Mesenchymal stem cell (in vitro differentiated cells and primary cell): ENCODE measurements around the gene GNG12.

Source experiments
- DNase-seq: peaks from one replicate; pipeline ENCODE4 v3.0.0-alpha.2; 2013
- H2AFZ ChIP-seq: one replicate; pipeline ENCODE4 v1.6.1; 2013; ENCODE audit warnings: low read depth, mild to moderate bottlenecking, control low read depth, inconsistent platforms, low read length, moderate library complexity
- H2AK5ac ChIP-seq: 2 replicates; pipeline ENCODE4 v1.6.1; 2013; ENCODE audit warnings: low read length, moderate library complexity, mild to moderate bottlenecking, inconsistent platforms; ENCODE audit not compliant: severe bottlenecking
- H2BK120ac ChIP-seq: one replicate; pipeline ENCODE4 v1.6.1; 2013; ENCODE audit warnings: low read depth, mild to moderate bottlenecking, inconsistent platforms, low read length, moderate library complexity
- H2BK12ac ChIP-seq, 2 experiments: one replicate each; pipeline ENCODE4 v1.6.1; 2013; ENCODE audit warnings: inconsistent platforms in 2 of 2, low read length in 2 of 2, mild to moderate bottlenecking in 2 of 2, moderate library complexity in 2 of 2, control low read depth in 1 of 2
- H2BK15ac ChIP-seq: one replicate; pipeline ENCODE4 v1.6.1; 2013; ENCODE audit warnings: mild to moderate bottlenecking, low read depth, inconsistent platforms; ENCODE audit not compliant: poor library complexity, severe bottlenecking
- H2BK5ac ChIP-seq: 2 replicates; pipeline ENCODE4 v1.6.1; 2013; ENCODE audit warnings: low read depth, mild to moderate bottlenecking, low read length, control low read depth, inconsistent platforms; ENCODE audit not compliant: poor library complexity, severe bottlenecking
- H3K14ac ChIP-seq, 2 experiments: one replicate each; pipeline ENCODE4 v1.6.1; 2013; ENCODE audit warnings: inconsistent platforms in 2 of 2, low read length in 2 of 2, control low read depth in 1 of 2, mild to moderate bottlenecking in 1 of 2, moderate library complexity in 1 of 2
- H3K18ac ChIP-seq, 2 experiments: one replicate each; pipeline ENCODE4 v1.6.1; 2013; ENCODE audit warnings: inconsistent platforms in 2 of 2, low read length in 2 of 2, control low read depth in 1 of 2, low read depth in 1 of 2, mild to moderate bottlenecking in 1 of 2
- H3K23ac ChIP-seq, 2 experiments: one replicate each; pipeline ENCODE4 v1.6.1; 2013; ENCODE audit warnings: inconsistent platforms in 2 of 2, low read length in 2 of 2, mild to moderate bottlenecking in 2 of 2, moderate library complexity in 2 of 2, control low read depth in 1 of 2
- H3K27ac ChIP-seq: 2 replicates; pipeline ENCODE4 v1.5.1; 2013; ENCODE audit warnings: mild to moderate bottlenecking, moderate library complexity, low read length, control low read depth, inconsistent platforms; ENCODE audit not compliant: poor library complexity, severe bottlenecking
- H3K27me3 ChIP-seq, 2 experiments: 2 replicates each; pipeline versions ENCODE4 v1.6.1 to v1.7.0; 2013; ENCODE audit warnings: low read length in 2 of 2, mild to moderate bottlenecking in 2 of 2, moderate library complexity in 2 of 2, control low read depth in 1 of 2, inconsistent platforms in 1 of 2; ENCODE audit not compliant: control insufficient read depth in 1 of 2, insufficient read depth in 1 of 2
- H3K36me3 ChIP-seq, 2 experiments: 2 replicates each; pipeline versions ENCODE4 v1.6.1 to v1.7.0; 2013; ENCODE audit warnings: low read length in 2 of 2, control low read depth in 1 of 2, inconsistent platforms in 1 of 2, low read depth in 1 of 2, mild to moderate bottlenecking in 1 of 2; ENCODE audit not compliant: insufficient read depth in 2 of 2, control insufficient read depth in 1 of 2
- H3K4ac ChIP-seq, 2 experiments: one replicate each; pipeline ENCODE4 v1.6.1; 2013; ENCODE audit warnings: inconsistent platforms in 2 of 2, low read length in 2 of 2, mild to moderate bottlenecking in 2 of 2, moderate library complexity in 2 of 2, control low read depth in 1 of 2, low read depth in 1 of 2
- H3K4me1 ChIP-seq: 2 replicates; pipeline ENCODE4 v1.6.1; 2013; ENCODE audit warnings: low read depth, low read length, control low read depth; ENCODE audit not compliant: control insufficient read depth, insufficient read depth
- H3K4me2 ChIP-seq: 2 replicates; pipeline ENCODE4 v1.6.1; 2013; ENCODE audit warnings: low read length, mild to moderate bottlenecking, inconsistent platforms; ENCODE audit not compliant: poor library complexity, severe bottlenecking
- H3K4me3 ChIP-seq, 2 experiments: 2 replicates each; pipeline versions ENCODE4 v1.5.1 to v1.7.0; 2013; ENCODE audit warnings: low read length in 2 of 2, mild to moderate bottlenecking in 2 of 2, control low read depth in 1 of 2, low read depth in 1 of 2; ENCODE audit not compliant: insufficient read depth in 1 of 2
- H3K79me1 ChIP-seq: replicated peaks from 2 replicates; pipeline ENCODE4 v1.6.1; 2013; ENCODE audit warnings: mild to moderate bottlenecking, control low read depth, low read length, inconsistent platforms; ENCODE audit not compliant: poor library complexity, severe bottlenecking
- H3K9ac ChIP-seq: 2 replicates; pipeline ENCODE4 v1.7.0; 2013; ENCODE audit warnings: mild to moderate bottlenecking, low read length, moderate library complexity
- H3K9me3 ChIP-seq: 2 replicates; pipeline ENCODE4 v1.7.0; 2013; ENCODE audit warnings: mild to moderate bottlenecking, low read length; ENCODE audit not compliant: control insufficient read depth
- H4K8ac ChIP-seq: one replicate; pipeline ENCODE4 v1.6.1; 2013; ENCODE audit warnings: inconsistent platforms, mild to moderate bottlenecking, low read length, moderate library complexity
- H4K91ac ChIP-seq: one replicate; pipeline ENCODE4 v1.6.1; 2013; ENCODE audit warnings: mild to moderate bottlenecking, low read length, inconsistent platforms
- WGBS: methylation state at CpG from one replicate; pipeline ENCODE4 v1.1.7; 2013; ENCODE audit warnings: mixed read lengths; 5-methylcytosine and 5-hydroxymethylcytosine counted together

GNG12 gene

GRCh38 chr1:67713057-67713846 is 120.0 kb downstream of the GNG12 start:
- Histone ChIP-seq H3K79me1 (peaks cover 36% of the 10 kb centered on the region), H3K4ac (peak overlapping the region in 1 of 2 experiments; percentile 63), H3K4me2 (no peak overlapping the region), H2BK5ac (no peak overlapping the region), H3K4me1 (peaks cover 21% of the 10 kb centered on the region), H3K14ac (peak overlapping the region in 1 of 2 experiments; percentile 90), H2AK5ac (no peak overlapping the region), H2BK15ac (no peak overlapping the region), H3K18ac (peak overlapping the region in 1 of 2 experiments; percentile 61), H3K27ac (no peak overlapping the region), H4K91ac (no peak overlapping the region), H2BK12ac (peak overlapping the region in 1 of 2 experiments; percentile 45), H2AFZ (no peak overlapping the region), H4K8ac (no peak overlapping the region), H3K27me3 (no peaks in the 10 kb centered on the region), H3K4me3 (no peak overlapping the region), H3K9me3 (no peaks in the 10 kb centered on the region), H3K23ac (peak overlapping the region in 1 of 2 experiments; percentile 60), H2BK120ac (no peak overlapping the region), H3K9ac (peak overlapping the region; percentile 38), H3K36me3 (peaks cover 3 to 4% of the 10 kb centered on the region in 2 experiments)
- 96% methylated on average over 4 of the region's 6 CpGs for WGBS
- DNase-seq: peak; percentile 87

- H2AK5ac ChIP-seq: no peak overlapping the region
- no peak overlapping the region for H3K23ac ChIP-seq
- WGBS: 16% methylated on average over 2 of the region's 2 CpGs
- H3K9me3 ChIP-seq: no peaks in the 10 kb centered on the region
- peak; percentile 49 for DNase-seq
- peaks cover 38% of the 10 kb centered on the region for H3K79me1 ChIP-seq
- H4K91ac ChIP-seq: no peak overlapping the region
- H3K9ac ChIP-seq: peak overlapping the region; percentile 62
- H2BK120ac ChIP-seq: no peak overlapping the region
- H3K4me1 ChIP-seq: peaks cover 17% of the 10 kb centered on the region
- no peak overlapping the region for H2BK15ac ChIP-seq
- no peak overlapping the region for H4K8ac ChIP-seq
- H3K14ac ChIP-seq: no peak overlapping the region
- no peak overlapping the region for H2BK5ac ChIP-seq
- no peak overlapping the region for H2AFZ ChIP-seq
- peaks cover 4 to 10% of the 10 kb centered on the region in 2 experiments for H3K36me3 ChIP-seq
- no peak overlapping the region for H3K4me2 ChIP-seq
- peak overlapping the region in 1 of 2 experiments; percentile 11 for H3K18ac ChIP-seq
- peak overlapping the region in 1 of 2 experiments; percentile 44 for H2BK12ac ChIP-seq
- no peak overlapping the region for H3K4ac ChIP-seq
- H3K27me3 ChIP-seq: no peaks in the 10 kb centered on the region
- no peak overlapping the region for H3K27ac ChIP-seq
- H3K4me3 ChIP-seq: no peak overlapping the region
Observed at GRCh38 chr1:67711855-67712212, 121.4 kb downstream of the GNG12 start.

GRCh38 chr1:67711158-67711854 is 122.0 kb downstream of the GNG12 start:
- H3K9me3 ChIP-seq: no peaks in the 10 kb centered on the region
- no peak overlapping the region for H3K14ac ChIP-seq
- peak overlapping the region; percentile 32 to 44 for H2BK12ac ChIP-seq
- no peak overlapping the region for H2BK5ac ChIP-seq
- H3K4ac ChIP-seq: peak overlapping the region in 1 of 2 experiments; percentile 47
- H2AK5ac ChIP-seq: no peak overlapping the region
- H3K79me1 ChIP-seq: peaks cover 37% of the 10 kb centered on the region
- no peak overlapping the region for H3K23ac ChIP-seq
- no peak overlapping the region for H2BK120ac ChIP-seq
- H4K8ac ChIP-seq: peak overlapping the region; percentile 31
- peak overlapping the region; percentile 62 for H3K9ac ChIP-seq
- no peaks in the 10 kb centered on the region for H3K27me3 ChIP-seq
- H3K36me3 ChIP-seq: peaks cover 6 to 11% of the 10 kb centered on the region in 2 experiments
- H3K4me3 ChIP-seq: no peak overlapping the region
- no peak for DNase-seq
- WGBS: 74% methylated on average over 7 of the region's 7 CpGs
- no peak overlapping the region for H3K27ac ChIP-seq
- no peak overlapping the region for H3K4me2 ChIP-seq
- peaks cover 17% of the 10 kb centered on the region for H3K4me1 ChIP-seq
- no peak overlapping the region for H2BK15ac ChIP-seq
- H4K91ac ChIP-seq: no peak overlapping the region
- no peak overlapping the region for H2AFZ ChIP-seq
- H3K18ac ChIP-seq: peak overlapping the region in 1 of 2 experiments; percentile 37

DNA sequence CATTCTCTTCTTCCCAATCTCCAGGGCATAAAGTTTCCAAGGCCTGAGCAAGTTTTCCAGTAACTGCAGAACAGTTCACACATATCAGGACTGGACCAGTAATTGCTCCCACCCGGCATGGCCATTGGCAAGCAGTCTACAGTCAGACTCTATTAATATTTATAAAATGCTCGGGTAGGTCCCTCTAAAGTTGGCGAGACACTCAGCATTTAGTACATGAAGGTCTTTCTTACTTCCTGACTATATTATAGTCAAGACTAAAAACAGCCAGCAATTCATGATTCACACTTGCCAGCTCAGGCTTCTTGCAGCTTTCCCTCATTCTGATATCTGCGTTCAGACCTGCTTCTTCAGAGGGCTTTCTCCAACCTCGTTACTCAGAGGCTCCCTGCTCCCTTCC is 122.8 kb downstream of the GNG12 start:
- Histone ChIP-seq H2BK5ac (peak overlapping the region; percentile 74), H2BK12ac (no peak overlapping the region), H3K27ac (peak overlapping the region; percentile 63), H2AFZ (no peak overlapping the region), H2BK15ac (no peak overlapping the region), H3K23ac (no peak overlapping the region), H3K4me1 (peaks cover 17% of the 10 kb centered on the region), H3K4me3 (peak overlapping the region in 1 of 2 experiments; percentile 9), H3K9ac (peak overlapping the region; percentile 62), H4K91ac (no peak overlapping the region), H3K36me3 (peaks cover 9 to 20% of the 10 kb centered on the region in 2 experiments), H3K4me2 (no peak overlapping the region), H4K8ac (no peak overlapping the region), H2BK120ac (no peak overlapping the region), H3K18ac (peak overlapping the region in 1 of 2 experiments; percentile 46), H2AK5ac (no peak overlapping the region), H3K27me3 (no peaks in the 10 kb centered on the region), H3K79me1 (peaks cover 38% of the 10 kb centered on the region), H3K4ac (peak overlapping the region in 1 of 2 experiments; percentile 24), H3K14ac (no peak overlapping the region), H3K9me3 (no peaks in the 10 kb centered on the region)
- peak; percentile 64 for DNase-seq
- 30% methylated on average over 4 of the region's 5 CpGs for WGBS
